NCI-H1436 treated with DMSO at 0.1 percent for 48 hours (cell line): Measurements from ENCODE around the gene TMEM9.
"Not testable (repeated sequence)": the region's sequence is repeated elsewhere in the genome, so short reads cannot be mapped to it uniquely, and the experiment has no call there.

Experiments used
- DNase-seq: peaks from one replicate; lab custom pipeline; 2025; lab: John Stamatoyannopoulos, UW

Gene TMEM9

GRCh38 chr1:201172999-201173610 is 18.8 kb upstream of the TMEM9 start:
- DNase-seq, result no peak

- no peak for DNase-seq
These were observed 18.1 kb upstream of the TMEM9 start for GRCh38 chr1:201172326-201172725.

DNA sequence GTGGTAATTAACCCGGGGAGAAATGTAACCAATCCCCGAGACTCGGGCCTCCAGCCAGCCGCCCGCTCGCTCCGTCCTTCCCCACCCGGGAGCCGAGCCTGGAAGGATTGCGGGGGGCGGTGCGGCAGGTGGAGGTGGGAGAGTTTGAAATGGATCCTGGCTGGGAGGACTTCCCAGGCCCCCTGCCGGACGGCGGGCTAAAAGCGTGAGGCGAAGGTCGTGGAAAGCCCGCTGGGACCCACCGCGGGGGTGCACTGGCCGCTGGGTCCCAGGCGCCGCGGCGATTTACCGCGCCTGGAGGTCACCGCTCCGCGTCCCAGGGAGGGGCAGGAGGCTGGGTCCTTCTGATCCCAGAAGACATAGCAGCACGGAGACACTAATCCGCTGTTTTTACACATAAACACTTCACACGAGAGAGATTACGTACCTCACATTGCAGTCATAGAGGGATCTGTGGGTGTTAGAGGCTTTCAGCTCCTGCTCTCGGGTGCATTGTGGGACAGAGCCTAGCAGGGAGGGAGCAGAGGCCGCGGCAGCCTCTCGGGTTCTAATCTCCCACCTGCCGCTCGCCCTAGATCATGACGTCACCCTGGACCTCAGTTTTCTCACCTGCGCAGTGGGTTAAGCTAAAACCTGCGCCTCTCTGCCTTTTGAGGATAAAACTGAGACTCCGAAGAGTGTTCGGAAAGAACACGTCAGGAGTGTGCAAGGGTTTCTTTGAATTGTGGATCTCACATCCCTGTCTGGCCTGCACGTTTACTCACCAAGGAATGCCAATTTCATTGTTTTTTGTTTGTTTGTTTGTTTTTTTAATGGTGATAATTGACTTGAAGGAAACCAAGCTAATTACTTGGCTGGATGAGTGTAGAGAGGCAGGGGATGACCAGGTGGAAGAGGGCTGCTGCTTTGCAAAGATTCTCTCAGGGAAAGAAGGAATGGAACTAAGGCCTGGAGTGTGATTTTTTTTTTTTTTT is 17.1 kb upstream of the TMEM9 start:
- peak; percentile 30 for DNase-seq

- peak; percentile 84 for DNase-seq
These were observed 16.3 kb upstream of the TMEM9 start for GRCh38 chr1:201170533-201171062.

- DNase-seq, result no peak
These were observed 15.8 kb upstream of the TMEM9 start for GRCh38 chr1:201169971-201170532.

GRCh38 chr1:201169203-201169602 is 14.9 kb upstream of the TMEM9 start:
- no peak for DNase-seq

DNA sequence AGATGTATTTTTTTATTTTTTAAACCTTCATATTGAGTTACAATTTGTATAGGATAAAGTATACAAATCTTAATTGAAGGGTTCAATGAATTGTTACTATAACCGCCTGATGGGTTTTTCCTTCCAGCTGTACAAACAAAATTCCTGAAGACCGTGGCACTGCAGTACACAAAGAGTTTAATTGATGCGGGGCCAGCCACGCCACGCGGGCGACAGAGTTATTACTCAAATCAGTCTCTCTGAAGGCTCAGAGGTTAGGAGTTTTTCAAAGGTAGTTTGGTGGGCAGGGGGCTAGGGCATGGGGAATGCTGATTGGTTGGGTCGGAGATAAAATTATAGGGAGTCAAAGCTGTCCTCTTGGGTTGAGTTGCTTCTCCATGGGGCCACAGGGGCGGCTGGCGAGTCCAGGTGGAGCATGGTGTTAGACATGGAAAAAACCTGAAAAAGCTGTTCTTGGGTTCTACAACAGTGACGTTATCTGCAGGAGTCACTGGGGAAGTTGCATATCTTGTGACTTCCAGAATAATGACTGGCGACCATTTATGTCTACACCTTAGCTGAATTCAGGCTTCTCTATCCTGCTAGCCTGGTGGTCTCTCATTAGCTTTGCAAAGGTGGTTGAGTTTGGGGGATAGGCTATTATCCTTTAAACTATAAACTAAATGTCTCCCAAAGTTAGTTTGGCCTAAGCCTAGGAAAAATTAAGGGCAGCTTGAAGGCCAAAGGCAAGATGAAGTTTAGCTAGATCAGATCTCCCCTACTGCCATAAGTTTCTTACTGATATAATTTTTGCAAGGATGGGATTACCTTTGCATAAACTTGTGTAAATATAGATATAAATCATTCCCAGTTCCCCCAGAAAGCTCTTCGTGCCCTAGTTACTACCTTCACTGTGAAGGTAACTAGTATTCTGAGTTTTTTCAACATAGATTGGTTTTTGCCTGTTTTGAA is 13.0 kb upstream of the TMEM9 start:
- no peak for DNase-seq

GRCh38 chr1:201164645-201165044 is 10.4 kb upstream of the TMEM9 start:
- no peak for DNase-seq

DNA sequence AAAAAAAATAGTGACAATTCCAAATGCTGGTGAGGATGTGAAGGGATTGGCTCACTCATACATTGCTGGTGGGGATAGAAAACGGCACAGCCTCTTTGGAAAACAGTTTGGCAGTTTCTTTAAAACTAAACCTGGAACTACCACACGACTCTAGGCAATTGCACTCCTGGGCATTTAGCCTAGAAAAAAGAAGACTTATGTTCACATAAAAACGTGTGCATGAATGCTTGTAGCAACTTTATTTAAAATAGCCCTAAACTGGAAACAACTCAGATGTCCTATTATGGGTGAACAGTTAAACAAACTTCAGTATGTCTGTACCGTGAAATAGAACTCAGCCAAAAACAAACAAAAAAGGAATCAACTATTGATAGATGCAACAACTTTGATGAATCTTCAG is 9.4 kb upstream of the TMEM9 start:
- no peak for DNase-seq

GRCh38 chr1:201163036-201163435 is 8.8 kb upstream of the TMEM9 start:
- DNase-seq, result not testable (repeated sequence)

GRCh38 chr1:201157949-201158348 is 3.7 kb upstream of the TMEM9 start:
- DNase-seq, result no peak

GRCh38 chr1:201156819-201157218 is 2.5 kb upstream of the TMEM9 start:
- DNase-seq, result no peak

DNA sequence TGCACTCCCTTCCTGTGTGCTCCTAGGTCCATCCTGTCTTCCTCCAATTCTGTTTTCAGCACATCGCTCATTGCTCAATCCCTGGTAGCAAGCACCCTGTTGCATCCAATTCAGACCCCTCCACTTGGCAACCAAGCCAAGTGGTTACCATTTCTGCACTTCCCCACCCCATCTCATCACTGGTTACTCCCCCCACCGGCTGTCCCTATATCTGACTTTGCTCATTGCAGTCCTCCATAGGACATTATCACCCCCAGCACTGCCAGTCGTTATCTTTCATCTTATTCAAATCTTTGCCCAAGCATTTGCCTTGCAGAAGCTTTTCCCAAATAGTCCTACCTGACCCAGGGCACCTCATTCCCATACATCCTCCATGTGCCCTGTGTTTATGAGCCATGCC is 2.1 kb upstream of the TMEM9 start:
- DNase-seq, result no peak

DNA sequence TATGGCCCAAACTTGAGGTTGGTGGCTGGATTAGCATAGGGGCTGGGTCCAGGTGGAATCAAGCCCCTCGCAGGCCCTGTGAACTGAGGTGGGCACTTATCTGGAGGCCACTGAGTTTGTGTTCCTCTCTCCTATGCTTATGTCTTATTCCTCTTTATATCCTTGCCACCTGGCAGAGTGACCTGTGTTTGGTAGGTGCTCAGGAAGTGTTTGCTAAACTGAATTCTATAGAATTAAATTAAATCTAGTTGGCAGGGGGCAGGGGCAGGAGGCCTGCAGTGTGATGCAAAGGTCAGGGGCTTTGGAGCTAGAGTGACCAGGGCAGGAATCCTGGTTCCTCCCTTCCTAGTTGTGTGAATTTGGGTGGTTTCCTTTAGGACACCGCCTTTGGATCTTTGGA is 1.1 kb upstream of the TMEM9 start:
- DNase-seq, result no peak

GRCh38 chr1:201153474-201154388 is 543 bp downstream of the TMEM9 start:
- DNase-seq, result no peak

DNA sequence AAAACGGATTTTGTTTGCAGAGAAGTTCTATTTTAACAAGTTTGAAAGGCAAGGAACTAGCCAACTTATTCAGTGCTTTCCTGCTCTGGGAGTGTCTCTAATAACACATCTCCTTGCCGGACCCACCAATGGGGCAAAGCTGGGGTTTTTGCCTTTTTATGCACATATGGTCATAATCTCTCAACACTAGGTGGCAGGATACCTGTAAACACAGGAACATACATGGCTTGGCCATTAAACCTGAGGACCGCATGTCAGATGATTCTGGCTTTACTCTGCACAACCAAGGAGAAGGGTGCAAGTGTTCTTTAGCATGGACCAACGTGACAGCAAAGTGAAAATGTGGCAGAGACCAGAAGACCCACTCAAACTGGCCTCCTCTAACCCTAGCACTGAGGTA is 4.9 kb downstream of the TMEM9 start:
- DNase-seq, result no peak

GRCh38 chr1:201147396-201148015 is 6.8 kb downstream of the TMEM9 start:
- no peak for DNase-seq

DNA sequence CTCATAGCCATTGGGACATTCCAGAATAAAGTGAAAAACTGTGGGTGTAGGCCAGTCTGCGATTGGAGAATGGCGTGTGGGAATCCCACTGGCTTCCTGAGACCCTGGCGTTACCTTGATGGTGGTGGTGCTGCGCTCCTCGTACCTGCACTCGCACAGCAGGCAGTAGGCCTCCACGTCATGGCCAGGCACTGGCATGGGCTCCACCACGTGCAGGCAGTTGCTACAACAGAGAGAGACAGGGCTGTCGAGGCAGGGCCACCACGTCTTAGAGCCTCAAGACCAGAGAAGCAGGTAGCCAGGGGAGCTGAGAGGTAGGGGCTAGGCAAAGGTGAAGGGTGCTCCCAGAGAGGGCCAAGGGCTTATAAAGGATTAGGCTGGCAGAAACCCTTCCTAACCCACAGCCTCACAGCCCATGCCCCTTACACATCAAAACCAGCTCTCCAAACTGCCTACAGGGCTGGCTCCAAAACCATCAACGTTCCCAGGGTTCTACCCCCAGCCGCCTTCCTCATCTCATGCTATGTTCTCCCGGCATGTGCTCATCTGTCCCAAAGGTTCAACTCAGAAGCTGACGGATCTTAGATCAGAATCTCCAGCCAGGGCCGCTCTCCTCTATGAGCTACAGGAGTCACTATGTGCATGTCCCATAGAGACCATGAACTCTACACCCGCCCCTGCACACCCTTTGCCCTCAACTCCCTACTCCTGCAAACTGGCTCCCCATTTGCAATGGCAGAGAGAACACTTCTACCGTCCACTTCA is 7.5 kb downstream of the TMEM9 start:
- no peak for DNase-seq

- DNase-seq, result no peak
These were observed 8.5 kb downstream of the TMEM9 start for GRCh38 chr1:201145816-201146215.
